ENCODE results near the gene PGPEP1. TPM values are rescaled to one million over a fixed set of nuclear protein-coding genes. Genes with fewer than 3 reads are reported as not detected.

Gene PGPEP1
- 10 to 100 TPM; 15.0 to 50.3 (median 28.0) TPM for total RNA-seq

GRCh38 chr19:18340190-18340989 lies at the start of gene PGPEP1:
PGPEP1 (plus strand) TSS chr19:18340598; CDS start chr19:18340682, 84 bp downstream.
- H3K27ac ChIP-seq (replicated peaks in 1 of 4) = peak within 1 kb of the TSS; percentile 77 to 91 (median 86)
- H3K36me3 ChIP-seq = peaks cover 0 to 31% (median 8%) of the 10 kb centered on the region in 4 donors
- no peaks in the 10 kb centered on the region for H3K9me3 ChIP-seq
- WGBS = 27% methylated on average over 8 of the region's 69 CpGs
- DNase-seq (ENCODE audit: extremely low spot score) = no peak
- H3K4me1 ChIP-seq = peaks cover 15 to 40% (median 28%) of the 10 kb centered on the region in 4 donors
- intact Hi-C loops (cut with DNase I) = loop anchor here (5.0 kb wide), 1 partner anchor 68 kb away; the partner anchor contains the start of gene IQCN
- H3K4me3 ChIP-seq = peak within 1 kb of the TSS; percentile 84 to 91 (median 88)
- H3K27me3 ChIP-seq = no peaks in the 10 kb centered on the region
- TF ChIP-seq POLR2A (IDR thresholded peaks at IDR 0.05; ENCODE audit: low read depth) (no peak), CTCF (IDR thresholded peaks at IDR 0.05) (peak in 1 of 3 experiments; percentile 10), POLR2AphosphoS5 (IDR thresholded peaks at IDR 0.05) (peak; percentile 46 to 75), EP300 (IDR thresholded peaks at IDR 0.05) (no peak)

DNA sequence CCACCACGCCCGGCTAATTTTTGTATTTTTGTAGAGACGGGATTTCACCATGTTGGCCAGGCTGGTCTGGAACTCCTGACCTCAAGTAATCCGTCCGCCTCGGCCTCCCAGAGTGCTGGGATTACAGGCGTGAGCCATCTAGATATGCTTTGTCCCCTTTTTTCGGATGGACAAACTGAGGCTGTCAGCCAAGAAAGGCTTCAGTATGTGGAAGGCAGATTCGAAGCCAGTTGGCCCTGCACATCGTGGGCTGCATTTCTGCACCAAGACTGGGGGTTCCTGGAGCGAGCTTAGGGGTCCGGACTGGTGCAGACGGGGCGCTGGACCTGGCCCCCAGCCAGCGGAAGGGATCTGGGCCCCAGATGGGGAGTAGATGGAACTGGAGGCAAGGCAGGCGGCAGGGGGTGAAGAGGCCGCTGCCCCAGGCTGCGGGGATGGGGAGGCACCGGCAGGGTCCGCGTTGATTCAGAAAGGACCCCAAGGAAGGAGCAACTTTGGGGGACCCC lies 49.3 kb upstream of the PGPEP1 start:
- intact Hi-C loops (cut with DNase I) = no loop called here
- peak overlapping the region; percentile 56 to 77 (median 72) for H3K4me3 ChIP-seq
- DNase-seq (ENCODE audit: extremely low spot score) = no peak
- no peaks in the 10 kb centered on the region for H3K36me3 ChIP-seq
- peak overlapping the region; percentile 97 to 99 (median 98) for H3K27ac ChIP-seq (replicated peaks in 1 of 4)
- no peak for TF ChIP-seq POLR2A (IDR thresholded peaks at IDR 0.05; ENCODE audit: low read depth)
- no peak for TF ChIP-seq CTCF (IDR thresholded peaks at IDR 0.05)
- TF ChIP-seq POLR2AphosphoS5 (IDR thresholded peaks at IDR 0.05) = no peak
- TF ChIP-seq EP300 (IDR thresholded peaks at IDR 0.05) = no peak
- no peaks in the 10 kb centered on the region for H3K9me3 ChIP-seq
- 37% methylated on average over 16 of the region's 21 CpGs for WGBS
- H3K4me1 ChIP-seq = peaks cover 21 to 46% (median 40%) of the 10 kb centered on the region in 4 donors
- H3K27me3 ChIP-seq = no peaks in the 10 kb centered on the region

- Histone ChIP-seq H3K36me3 (no peaks in the 10 kb centered on the region), H3K4me3 (peak overlapping the region; percentile 56 to 77 (median 72)), H3K27ac (replicated peaks in 1 of 4) (peak overlapping the region; percentile 97 to 99 (median 98)), H3K9me3 (no peaks in the 10 kb centered on the region), H3K4me1 (peaks cover 21 to 46% (median 40%) of the 10 kb centered on the region in 4 donors), H3K27me3 (no peaks in the 10 kb centered on the region)
- WGBS = 0% methylated on average over 6 of the region's 75 CpGs
- intact Hi-C loops (cut with DNase I) = no loop called here
- DNase-seq (ENCODE audit: extremely low spot score) = no peak
- no peak for TF ChIP-seq CTCF (IDR thresholded peaks at IDR 0.05)
- peak; percentile 85 to 95 for TF ChIP-seq POLR2AphosphoS5 (IDR thresholded peaks at IDR 0.05)
- peak; percentile 68 for TF ChIP-seq EP300 (IDR thresholded peaks at IDR 0.05)
- TF ChIP-seq POLR2A (IDR thresholded peaks at IDR 0.05; ENCODE audit: low read depth) = no peak
Measured at GRCh38 chr19:18291590-18292461, 48.6 kb upstream of the PGPEP1 start.

DNA sequence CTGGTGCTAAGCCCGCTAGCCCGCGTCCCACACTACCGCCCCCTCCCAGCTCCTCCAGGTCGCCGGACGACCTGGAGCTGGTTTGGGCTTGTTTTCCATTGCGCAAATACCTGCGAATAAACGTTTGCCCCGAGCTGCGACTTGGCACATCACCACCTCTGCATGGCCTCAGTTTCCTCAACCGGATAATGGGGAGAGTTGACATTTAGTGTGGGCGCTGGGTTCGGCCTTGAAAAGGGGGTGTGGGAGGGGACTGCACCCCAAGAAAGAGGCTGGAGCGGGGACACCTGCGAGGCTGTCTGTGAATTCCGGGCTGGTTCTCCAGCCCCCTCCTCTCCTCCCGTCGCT lies 48.0 kb upstream of the PGPEP1 start:
- H3K9me3 ChIP-seq = no peaks in the 10 kb centered on the region
- WGBS = under 1% methylated on average over 11 of the region's 20 CpGs
- no peak for DNase-seq (ENCODE audit: extremely low spot score)
- peak overlapping the region; percentile 97 to 99 (median 98) for H3K27ac ChIP-seq (replicated peaks in 1 of 4)
- H3K36me3 ChIP-seq = no peaks in the 10 kb centered on the region
- peaks cover 21 to 46% (median 42%) of the 10 kb centered on the region in 4 donors for H3K4me1 ChIP-seq
- TF ChIP-seq EP300 (IDR thresholded peaks at IDR 0.05) (no peak), CTCF (IDR thresholded peaks at IDR 0.05) (no peak), POLR2AphosphoS5 (IDR thresholded peaks at IDR 0.05) (no peak), POLR2A (IDR thresholded peaks at IDR 0.05; ENCODE audit: low read depth) (peak; percentile 6)
- peak overlapping the region; percentile 56 to 77 (median 72) for H3K4me3 ChIP-seq
- intact Hi-C loops (cut with DNase I) = no loop called here
- no peaks in the 10 kb centered on the region for H3K27me3 ChIP-seq

Data from esophagus muscularis mucosa (tissue), 4 donors.